GM13976 (cell line): ENCODE measurements around the gene HIP1R.

Source experiments
- DNase-seq: peaks from one replicate; pipeline ENCODE4 v3.0.0; 2012; ENCODE audit warnings: low spot score
- in situ Hi-C: fragments of 300-500 bp; cut with MboI; formaldehyde crosslinking; loops from one replicate; pipeline ENCODE4 v1.12.0; 2022; ENCODE audit warnings: low sequenced_read_pairs, mixed read lengths, inconsistent platforms; ENCODE audit not compliant: unreplicated experiment
- TF ChIP-seq, protein P1 (sequence below): IDR thresholded peaks from 2 replicates; pipeline ENCODE4 v1.5.1; 2012; ENCODE audit warnings: borderline replicate concordance, mild to moderate bottlenecking; ENCODE audit not compliant: insufficient read depth; ENCODE audit errors: extremely low read depth, missing control alignments, control extremely low read depth

HIP1R gene

DNA sequence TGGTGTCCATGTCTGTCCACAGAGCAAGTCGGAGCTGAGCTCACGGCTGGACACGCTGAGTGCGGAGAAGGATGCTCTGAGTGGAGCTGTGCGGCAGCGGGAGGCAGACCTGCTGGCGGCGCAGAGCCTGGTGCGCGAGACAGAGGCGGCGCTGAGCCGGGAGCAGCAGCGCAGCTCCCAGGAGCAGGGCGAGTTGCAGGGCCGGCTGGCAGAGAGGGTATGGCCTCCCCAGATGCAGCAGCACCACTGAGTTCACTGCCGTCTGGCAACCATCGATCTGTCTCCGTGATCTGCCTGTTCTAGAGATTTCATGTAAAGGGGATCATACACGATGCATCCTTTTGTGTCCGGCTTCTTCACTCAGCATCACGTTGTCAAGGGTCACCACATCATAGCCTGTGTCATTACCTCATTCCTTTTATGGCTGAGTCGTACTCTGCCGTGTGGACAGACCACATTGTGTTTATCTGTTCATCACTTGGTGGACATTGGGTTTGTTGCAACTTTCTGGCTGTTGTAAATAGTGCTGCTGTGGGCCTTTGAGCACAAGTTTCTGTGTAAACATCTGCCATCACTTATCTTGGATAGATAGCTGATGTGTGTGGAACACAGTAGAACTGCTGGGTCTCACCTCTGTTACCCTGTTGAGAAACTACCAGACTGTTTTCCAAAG is 21.9 kb downstream of the HIP1R start:
- no peak for DNase-seq
- TF ChIP-seq, protein P1, sequence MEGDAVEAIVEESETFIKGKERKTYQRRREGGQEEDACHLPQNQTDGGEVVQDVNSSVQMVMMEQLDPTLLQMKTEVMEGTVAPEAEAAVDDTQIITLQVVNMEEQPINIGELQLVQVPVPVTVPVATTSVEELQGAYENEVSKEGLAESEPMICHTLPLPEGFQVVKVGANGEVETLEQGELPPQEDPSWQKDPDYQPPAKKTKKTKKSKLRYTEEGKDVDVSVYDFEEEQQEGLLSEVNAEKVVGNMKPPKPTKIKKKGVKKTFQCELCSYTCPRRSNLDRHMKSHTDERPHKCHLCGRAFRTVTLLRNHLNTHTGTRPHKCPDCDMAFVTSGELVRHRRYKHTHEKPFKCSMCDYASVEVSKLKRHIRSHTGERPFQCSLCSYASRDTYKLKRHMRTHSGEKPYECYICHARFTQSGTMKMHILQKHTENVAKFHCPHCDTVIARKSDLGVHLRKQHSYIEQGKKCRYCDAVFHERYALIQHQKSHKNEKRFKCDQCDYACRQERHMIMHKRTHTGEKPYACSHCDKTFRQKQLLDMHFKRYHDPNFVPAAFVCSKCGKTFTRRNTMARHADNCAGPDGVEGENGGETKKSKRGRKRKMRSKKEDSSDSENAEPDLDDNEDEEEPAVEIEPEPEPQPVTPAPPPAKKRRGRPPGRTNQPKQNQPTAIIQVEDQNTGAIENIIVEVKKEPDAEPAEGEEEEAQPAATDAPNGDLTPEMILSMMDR = no peak
- in situ Hi-C loops = loop anchor here (5.0 to 25.0 kb wide), 2 partner anchors 95 to 380 kb away; partner anchors contain the start of genes MPHOSPH9 and MTRFR

DNA sequence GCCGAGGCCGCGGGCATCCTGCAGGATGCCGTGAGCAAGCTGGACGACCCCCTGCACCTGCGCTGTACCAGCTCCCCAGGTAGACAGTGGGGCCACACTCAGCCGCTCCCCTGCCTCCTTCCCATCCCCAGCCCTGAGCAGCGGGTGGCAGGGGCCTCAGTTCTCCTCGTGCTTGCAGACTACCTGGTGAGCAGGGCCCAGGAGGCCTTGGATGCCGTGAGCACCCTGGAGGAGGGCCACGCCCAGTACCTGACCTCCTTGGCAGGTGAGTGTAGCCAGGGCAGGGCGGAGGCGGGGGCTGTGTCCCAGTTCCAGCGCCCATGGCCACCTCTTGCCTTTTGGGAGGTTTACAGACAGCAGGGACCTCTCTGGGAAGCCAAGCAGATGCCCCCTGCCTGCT is 22.9 kb downstream of the HIP1R start:
- in situ Hi-C loops = loop anchor here (5.0 to 25.0 kb wide), 2 partner anchors 94 to 379 kb away; partner anchors contain the start of genes MPHOSPH9 and MTRFR
- TF ChIP-seq, protein P1 = no peak
- no peak for DNase-seq

DNA sequence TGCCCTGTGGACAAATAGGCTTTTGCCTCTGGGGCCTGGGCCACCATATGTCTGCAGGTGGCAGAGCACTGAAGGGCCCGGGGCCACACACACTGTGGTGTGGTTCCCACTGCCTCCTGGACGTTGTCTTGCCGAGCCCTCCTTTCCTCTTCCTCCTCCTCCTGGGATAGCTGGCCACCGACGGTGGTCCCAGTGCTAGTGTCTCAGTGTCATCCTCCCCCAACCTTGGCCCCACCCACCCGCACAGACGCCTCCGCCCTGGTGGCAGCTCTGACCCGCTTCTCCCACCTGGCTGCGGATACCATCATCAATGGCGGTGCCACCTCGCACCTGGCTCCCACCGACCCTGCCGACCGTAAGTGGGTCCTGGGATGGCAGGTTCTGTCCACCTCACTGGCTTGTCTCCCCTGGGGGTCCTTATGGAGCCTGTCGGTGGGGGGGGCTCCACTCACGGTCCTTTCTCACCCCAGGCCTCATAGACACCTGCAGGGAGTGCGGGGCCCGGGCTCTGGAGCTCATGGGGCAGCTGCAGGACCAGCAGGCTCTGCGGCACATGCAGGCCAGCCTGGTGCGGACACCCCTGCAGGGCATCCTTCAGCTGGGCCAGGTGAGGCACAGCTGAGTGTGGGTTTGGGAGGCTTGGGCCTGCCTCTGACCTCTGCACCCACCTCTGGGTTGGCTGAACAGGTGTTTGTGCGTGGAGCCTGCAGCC is 23.5 kb downstream of the HIP1R start:
- in situ Hi-C loops = loop anchor here (5.0 to 25.0 kb wide), 2 partner anchors 94 to 379 kb away; partner anchors contain the start of genes MPHOSPH9 and MTRFR
- TF ChIP-seq, protein P1 = no peak
- no peak for DNase-seq

DNA sequence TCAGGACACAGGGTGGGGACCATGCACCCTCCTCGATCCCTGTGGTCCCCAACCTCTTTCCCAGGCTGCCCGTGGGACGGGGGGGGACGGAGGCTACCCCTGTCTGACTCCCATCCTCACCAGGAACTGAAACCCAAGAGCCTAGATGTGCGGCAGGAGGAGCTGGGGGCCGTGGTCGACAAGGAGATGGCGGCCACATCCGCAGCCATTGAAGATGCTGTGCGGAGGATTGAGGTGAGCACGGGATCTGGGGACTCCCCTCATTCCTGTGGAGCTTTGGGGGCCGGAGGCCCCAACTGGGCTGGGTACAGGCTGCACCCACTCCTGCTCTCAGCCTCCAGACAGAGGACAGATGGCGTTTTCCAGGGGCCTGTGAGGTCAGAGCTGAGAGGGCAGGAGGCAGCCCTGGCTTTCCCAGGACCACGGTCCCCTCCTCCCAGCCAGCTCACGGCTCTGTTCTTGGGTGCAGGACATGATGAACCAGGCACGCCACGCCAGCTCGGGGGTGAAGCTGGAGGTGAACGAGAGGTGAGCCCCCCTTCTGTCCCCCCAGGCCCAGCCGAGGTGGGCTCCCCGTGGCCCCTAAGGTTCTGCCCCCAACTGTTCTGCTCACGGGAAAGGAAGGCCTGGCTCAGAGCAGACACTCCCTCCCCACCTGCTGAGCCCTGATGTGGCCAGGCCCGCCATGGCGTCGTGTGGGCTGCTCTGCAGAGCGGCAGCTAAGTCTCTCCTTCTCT is 24.2 kb downstream of the HIP1R start:
- TF ChIP-seq, protein P1 = no peak
- DNase-seq = no peak
- in situ Hi-C loops = loop anchor here (5.0 to 25.0 kb wide), 2 partner anchors 93 to 378 kb away; partner anchors contain the start of genes MPHOSPH9 and MTRFR

DNA sequence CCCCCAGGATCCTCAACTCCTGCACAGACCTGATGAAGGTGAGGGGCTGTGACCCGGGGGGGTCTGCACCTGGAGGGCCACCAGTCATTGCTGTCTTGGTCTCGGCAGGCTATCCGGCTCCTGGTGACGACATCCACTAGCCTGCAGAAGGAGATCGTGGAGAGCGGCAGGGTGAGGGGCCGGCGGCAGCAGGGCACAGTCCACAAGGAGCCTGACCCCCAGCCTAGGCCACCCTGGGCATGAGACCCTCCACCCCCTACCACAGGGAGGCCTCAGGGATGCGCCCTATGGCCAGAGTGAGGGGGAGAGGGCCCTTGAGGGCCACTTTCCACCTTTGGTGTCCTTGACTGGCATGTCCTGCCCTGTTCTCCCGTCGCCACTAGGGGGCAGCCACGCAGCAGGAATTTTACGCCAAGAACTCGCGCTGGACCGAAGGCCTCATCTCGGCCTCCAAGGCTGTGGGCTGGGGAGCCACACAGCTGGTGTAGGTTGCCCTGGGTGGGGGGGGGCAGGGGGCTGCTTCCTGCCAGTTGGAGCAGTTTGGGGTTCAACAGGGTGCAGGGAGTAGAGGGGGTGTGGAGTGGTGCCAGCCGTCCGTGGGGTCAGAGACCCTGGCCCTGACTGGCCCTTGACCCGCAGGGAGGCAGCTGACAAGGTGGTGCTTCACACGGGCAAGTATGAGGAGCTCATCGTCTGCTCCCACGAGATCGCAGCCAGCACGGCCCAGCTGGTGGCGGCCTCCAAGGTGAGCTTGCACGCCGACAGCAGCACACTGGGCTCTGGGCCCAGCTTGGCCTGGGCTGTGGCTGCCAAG is 25.0 kb downstream of the HIP1R start:
- in situ Hi-C loops = loop anchor here (25.0 kb wide), 1 partner anchor 377 kb away; the partner anchor contains the start of genes MPHOSPH9 and MTRFR
- DNase-seq = peak; percentile 92
- TF ChIP-seq, protein P1 = peak; percentile 87
